NCI-H1417 treated with DMSO at 0.1 percent for 48 hours (cell line): ENCODE results near the gene MORC4.

Experiments used
- DNase-seq: peaks from one replicate; lab custom pipeline; 2025; lab: John Stamatoyannopoulos, UW

The MORC4 gene

GRCh38 chrX:106905064-106905708 lies 94.8 kb downstream of the MORC4 start:
- DNase-seq = no peak

DNA sequence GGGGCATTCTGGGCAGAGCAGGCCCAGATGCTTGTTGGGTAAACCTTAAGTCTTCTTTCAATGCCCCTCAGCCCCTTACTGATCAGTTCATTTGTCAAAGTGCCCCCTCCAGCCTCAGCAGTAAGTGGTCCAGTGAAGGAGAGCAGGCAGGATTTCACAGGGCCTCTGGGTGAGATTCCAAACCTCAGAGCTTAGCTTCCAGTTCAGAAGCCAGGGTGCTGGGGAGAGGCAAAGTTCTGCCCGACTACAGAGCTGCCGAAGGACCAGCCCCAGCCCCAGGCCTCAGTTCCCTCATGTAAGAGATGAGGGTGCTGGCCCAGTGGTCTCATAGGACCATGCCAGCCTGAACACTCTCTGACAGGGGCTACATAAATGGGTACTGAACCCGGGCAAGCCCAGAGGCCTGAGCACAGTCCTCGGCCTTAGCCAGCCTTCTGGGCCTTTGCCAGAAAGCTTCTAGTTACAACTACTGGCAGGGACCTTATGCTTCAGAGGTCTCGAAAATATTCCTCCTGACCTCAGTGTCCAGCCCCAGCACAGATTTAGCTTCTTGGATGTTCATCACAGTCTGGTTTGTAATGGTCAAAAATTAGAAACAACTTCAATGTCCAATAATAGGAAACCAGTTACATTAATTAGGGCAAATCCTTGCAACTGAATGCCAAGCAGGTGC lies 96.0 kb downstream of the MORC4 start:
- no peak for DNase-seq

DNA sequence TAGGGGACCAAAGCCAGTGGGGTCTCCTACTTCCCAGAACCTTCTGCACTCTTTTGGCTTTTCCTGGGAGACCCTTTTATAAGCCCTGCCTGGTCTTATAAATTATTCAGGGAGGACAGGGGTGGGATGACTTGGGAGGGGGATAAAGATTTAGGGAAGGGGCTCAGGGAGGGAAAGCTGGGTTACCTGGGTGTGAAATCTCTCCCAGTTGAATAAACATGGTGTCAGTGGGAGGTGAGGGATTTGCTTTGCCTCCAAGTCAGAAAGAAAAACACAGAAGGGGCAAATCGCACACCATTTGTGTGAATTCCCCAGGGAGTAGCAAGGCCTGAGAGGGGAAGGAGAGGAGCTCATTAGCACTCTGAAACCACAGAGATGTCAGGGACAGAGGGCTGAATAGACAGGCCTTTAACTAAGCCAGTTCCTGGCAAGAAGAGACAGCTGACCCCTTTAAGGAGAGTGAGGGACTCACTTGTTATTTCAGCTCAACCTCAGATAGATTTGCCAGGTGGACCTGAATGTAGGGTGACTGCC lies 96.7 kb downstream of the MORC4 start, which contains the start of gene RIPPLY1:
Gene RIPPLY1, minus strand, starts transcription at position 51 of the 534 bp plus-strand sequence. CDS start 54 bp downstream, outside the sequence.
- DNase-seq = no peak

GRCh38 chrX:106902684-106903083 lies 97.3 kb downstream of the MORC4 start:
- DNase-seq = no peak

GRCh38 chrX:106901781-106902219 lies 98.2 kb downstream of the MORC4 start:
- DNase-seq = no peak

GRCh38 chrX:106901341-106901740 lies 98.7 kb downstream of the MORC4 start:
- DNase-seq = no peak

GRCh38 chrX:106899841-106900240 lies 100.2 kb downstream of the MORC4 start:
- DNase-seq = no peak

- no peak for DNase-seq
Observed at GRCh38 chrX:106899276-106899675, 100.7 kb downstream of the MORC4 start.

GRCh38 chrX:106898462-106898861 lies 101.5 kb downstream of the MORC4 start:
- no peak for DNase-seq

GRCh38 chrX:106897259-106897658 lies 102.8 kb downstream of the MORC4 start:
- DNase-seq = no peak

- no peak for DNase-seq
Observed at GRCh38 chrX:106894978-106895452, 105.0 kb downstream of the MORC4 start.

GRCh38 chrX:106894392-106894909 lies 105.6 kb downstream of the MORC4 start:
- DNase-seq = peak; percentile 17

DNA sequence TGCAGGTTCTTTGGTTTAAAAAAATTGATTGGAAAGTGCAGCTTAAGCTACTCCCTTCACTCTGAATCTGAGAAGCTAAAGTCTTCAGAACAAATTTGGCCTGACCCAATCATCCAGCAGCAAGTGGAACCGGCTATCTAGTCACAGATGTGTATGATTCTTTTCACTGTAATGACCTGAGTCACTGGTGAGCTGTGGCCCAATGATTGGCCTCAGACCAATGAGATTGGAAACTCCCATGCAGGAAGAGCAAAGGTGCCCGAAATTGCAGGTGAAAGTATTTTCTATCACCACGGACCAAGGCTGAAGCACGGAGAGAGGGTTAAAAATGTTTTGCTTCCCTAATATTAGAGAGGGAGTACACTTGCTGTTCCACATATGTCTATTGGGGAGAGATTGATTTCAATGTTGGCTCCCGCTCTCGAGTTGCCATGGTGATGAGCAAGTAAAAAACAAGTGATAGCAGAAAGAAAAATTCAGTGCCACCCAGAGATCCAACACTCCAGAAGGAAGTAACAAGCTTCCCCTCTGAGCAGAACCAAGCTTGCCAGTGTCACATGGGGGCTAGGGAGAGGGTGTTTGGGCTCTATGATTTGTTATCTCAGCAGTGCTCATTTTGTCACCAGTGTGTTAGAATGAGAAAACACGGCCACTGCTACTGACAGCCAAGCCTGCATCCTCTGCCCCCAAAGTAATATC lies 108.1 kb downstream of the MORC4 start:
- no peak for DNase-seq
